Stimulated activated CD4-positive, alpha-beta T cell treated with anti-CD3 and anti-CD28 coated beads, TNF-alpha, amount 100 ng/mL, for 48 hours (primary cell): Measurements from ENCODE around the gene NTMT1.

Experiments
- DNase-seq, 3 donors: peaks; one replicate each; pipeline ENCODE4 v3.0.0-alpha.2; 2020; ENCODE audit warnings: low read depth in 3 of 3

The NTMT1 gene

DNA sequence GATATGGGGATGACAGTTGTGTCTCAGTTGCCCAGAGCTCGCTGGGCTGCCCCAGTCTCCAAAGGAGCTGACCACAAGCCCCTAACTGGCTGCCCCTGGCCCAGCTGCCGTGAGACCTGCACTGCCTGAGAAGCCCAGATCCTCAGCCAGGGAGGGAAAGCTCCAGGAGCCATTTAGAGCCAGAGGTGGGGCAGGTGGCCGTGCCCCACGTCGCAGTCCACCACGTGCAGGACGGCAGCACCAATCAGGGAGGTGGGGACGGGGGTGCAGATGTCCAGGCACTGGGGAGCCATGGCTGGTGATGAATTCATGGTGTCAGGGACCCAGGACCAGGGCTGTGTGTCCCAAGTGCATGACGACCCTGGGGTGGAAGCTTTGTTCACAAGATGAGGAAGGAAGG, 52.9 kb downstream of the NTMT1 start:
- DNase-seq, result no peak

DNA sequence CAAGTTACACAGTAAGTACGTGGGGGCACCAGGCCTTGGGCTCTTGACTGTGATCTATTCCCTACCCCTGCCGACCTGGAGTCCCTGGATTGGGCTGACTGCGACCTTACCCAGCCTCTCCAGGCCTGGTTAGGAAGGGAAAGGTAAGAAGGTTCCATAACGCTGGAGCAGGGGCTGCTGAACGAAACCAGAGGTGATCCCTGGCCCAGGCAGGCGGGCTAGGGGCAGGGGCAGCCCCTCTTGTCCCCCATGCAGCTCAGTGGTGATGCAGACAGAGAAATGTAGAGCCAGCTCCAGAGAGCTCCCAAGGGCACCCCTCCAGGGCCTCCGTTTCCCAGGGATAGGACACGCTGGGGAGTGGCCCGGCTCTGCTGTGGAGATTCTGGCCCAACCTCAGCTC, 53.6 kb downstream of the NTMT1 start:
- no peak for DNase-seq

- DNase-seq, result no peak
Observed at GRCh38 chr9:129681924-129682323, 56.0 kb downstream of the NTMT1 start.

DNA sequence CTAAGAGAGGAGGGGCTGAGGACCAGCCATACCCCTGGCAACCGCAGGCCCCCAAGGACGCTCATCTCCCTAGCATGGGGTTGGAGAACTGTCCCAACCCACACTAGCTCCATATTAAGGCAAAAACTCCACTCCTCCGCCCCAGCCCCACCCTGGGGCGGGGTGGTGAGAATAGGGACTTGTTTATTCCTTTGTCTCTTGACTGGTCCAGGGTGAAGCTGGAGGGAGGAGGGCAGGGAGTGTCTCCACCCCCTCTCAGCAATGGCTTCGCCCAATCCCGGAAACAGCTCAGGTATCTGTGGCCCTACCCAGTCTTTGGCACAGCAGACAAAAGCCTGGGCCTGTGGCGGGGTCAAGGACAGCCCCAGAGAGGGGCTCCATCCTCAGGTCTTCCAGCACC, 56.4 kb downstream of the NTMT1 start:
- DNase-seq, result no peak

GRCh38 chr9:129685220-129685932, 59.4 kb downstream of the NTMT1 start:
- DNase-seq, result no peak
